ENCODE results near the gene GOLGA8B. TPM values are rescaled to one million over a fixed set of nuclear protein-coding genes. Genes with fewer than 3 reads are reported as not detected.

Gene GOLGA8B
- total RNA-seq, 4 donors from 2014 or later = 20.3 to 70.2 (median 42.4) TPM

- Histone ChIP-seq H3K9me3 (no peaks in the 10 kb centered on the region), H3K4me1 (peaks cover 0 to 5% (median 0%) of the 10 kb centered on the region in 4 donors), H3K4me3 (no peak overlapping the region), H3K36me3 (no peaks in the 10 kb centered on the region), H3K27ac (replicated peaks in 1 of 4) (no peak overlapping the region), H3K27me3 (peaks cover 0 to 22% (median 0%) of the 10 kb centered on the region in 4 donors)
- intact Hi-C loops (cut with DNase I) = no loop called here
- no peak for DNase-seq (ENCODE audit: extremely low spot score)
- TF ChIP-seq POLR2AphosphoS5 (IDR thresholded peaks at IDR 0.05) = no peak
- TF ChIP-seq CTCF (IDR thresholded peaks at IDR 0.05) = no peak
- TF ChIP-seq EP300 (IDR thresholded peaks at IDR 0.05) = no peak
- no peak for TF ChIP-seq POLR2A (IDR thresholded peaks at IDR 0.05; ENCODE audit: low read depth)
- 57% methylated on average over 5 of the region's 5 CpGs for WGBS
Observed at GRCh38 chr15:34616613-34617012, 33.2 kb upstream of the GOLGA8B start.

GRCh38 chr15:34613997-34614396 is 30.5 kb upstream of the GOLGA8B start:
- H3K4me1 ChIP-seq = no peaks in the 10 kb centered on the region
- intact Hi-C loops (cut with DNase I) = no loop called here
- no peak overlapping the region for H3K4me3 ChIP-seq
- no peak overlapping the region for H3K27ac ChIP-seq (replicated peaks in 1 of 4)
- DNase-seq (ENCODE audit: extremely low spot score) = no peak
- H3K9me3 ChIP-seq = no peaks in the 10 kb centered on the region
- no peak for TF ChIP-seq POLR2A (IDR thresholded peaks at IDR 0.05; ENCODE audit: low read depth)
- no peak for TF ChIP-seq CTCF (IDR thresholded peaks at IDR 0.05)
- no peak for TF ChIP-seq POLR2AphosphoS5 (IDR thresholded peaks at IDR 0.05)
- TF ChIP-seq EP300 (IDR thresholded peaks at IDR 0.05) = no peak
- H3K27me3 ChIP-seq = peaks cover 0 to 16% (median 0%) of the 10 kb centered on the region in 4 donors
- 76% methylated on average over 3 of the region's 3 CpGs for whole genome bisulfite sequencing
- H3K36me3 ChIP-seq = no peaks in the 10 kb centered on the region

- intact Hi-C loops (cut with DNase I) = no loop called here
- DNase-seq (ENCODE audit: extremely low spot score) = no peak
- 44% methylated on average over 2 of the region's 2 CpGs for WGBS
- no peak for TF ChIP-seq EP300 (IDR thresholded peaks at IDR 0.05)
- no peak for TF ChIP-seq CTCF (IDR thresholded peaks at IDR 0.05)
- TF ChIP-seq POLR2A (IDR thresholded peaks at IDR 0.05; ENCODE audit: low read depth) = no peak
- TF ChIP-seq POLR2AphosphoS5 (IDR thresholded peaks at IDR 0.05) = no peak
- H3K4me3 ChIP-seq = no peak overlapping the region
- no peaks in the 10 kb centered on the region for H3K9me3 ChIP-seq
- H3K36me3 ChIP-seq = no peaks in the 10 kb centered on the region
- H3K4me1 ChIP-seq = no peaks in the 10 kb centered on the region
- no peak overlapping the region for H3K27ac ChIP-seq (replicated peaks in 1 of 4)
- peaks cover 0 to 13% (median 0%) of the 10 kb centered on the region in 4 donors for H3K27me3 ChIP-seq
Observed at GRCh38 chr15:34613301-34613700, 29.9 kb upstream of the GOLGA8B start.

- Histone ChIP-seq H3K4me3 (no peak overlapping the region), H3K4me1 (no peaks in the 10 kb centered on the region), H3K27me3 (peaks cover 0 to 9% (median 0%) of the 10 kb centered on the region in 4 donors), H3K36me3 (no peaks in the 10 kb centered on the region), H3K27ac (replicated peaks in 1 of 4) (no peak overlapping the region), H3K9me3 (no peaks in the 10 kb centered on the region)
- TF ChIP-seq CTCF (IDR thresholded peaks at IDR 0.05) (peak in 2 of 3 experiments; percentile 16 to 26), POLR2AphosphoS5 (IDR thresholded peaks at IDR 0.05) (no peak)
- intact Hi-C loops (cut with DNase I) = no loop called here
- DNase-seq (ENCODE audit: extremely low spot score) = no peak
Observed at GRCh38 chr15:34610354-34610753, 26.9 kb upstream of the GOLGA8B start.

All from esophagus muscularis mucosa (tissue), 4 donors.